Bronchus fibroblast of lung (primary cell): Measurements from ENCODE around the gene COQ8B. TPM values are rescaled to one million over a fixed set of nuclear protein-coding genes. Genes with fewer than 3 reads are reported as not detected.

Source experiments
- total RNA-seq: library from RNA; depleted of rRNA; stranded (reverse); fragments of >200 nt; gene quantifications from 2 replicates; pipeline ENCODE4 v1.2.3, GENCODE V29; 2015

Gene COQ8B
- total RNA-seq, result 36.9 and 38.7 TPM in 2 replicates

GRCh38 chr19:40716482-40717324 is at the start of gene COQ8B, which contains the start of gene ITPKC:
Gene COQ8B, minus strand, starts transcription at chr19:40716886. Its CDS starts 2,254 bp downstream, at chr19:40714632.
Gene ITPKC, plus strand, starts transcription at chr19:40717112. Its CDS starts 24 bp downstream, at chr19:40717136.

DNA sequence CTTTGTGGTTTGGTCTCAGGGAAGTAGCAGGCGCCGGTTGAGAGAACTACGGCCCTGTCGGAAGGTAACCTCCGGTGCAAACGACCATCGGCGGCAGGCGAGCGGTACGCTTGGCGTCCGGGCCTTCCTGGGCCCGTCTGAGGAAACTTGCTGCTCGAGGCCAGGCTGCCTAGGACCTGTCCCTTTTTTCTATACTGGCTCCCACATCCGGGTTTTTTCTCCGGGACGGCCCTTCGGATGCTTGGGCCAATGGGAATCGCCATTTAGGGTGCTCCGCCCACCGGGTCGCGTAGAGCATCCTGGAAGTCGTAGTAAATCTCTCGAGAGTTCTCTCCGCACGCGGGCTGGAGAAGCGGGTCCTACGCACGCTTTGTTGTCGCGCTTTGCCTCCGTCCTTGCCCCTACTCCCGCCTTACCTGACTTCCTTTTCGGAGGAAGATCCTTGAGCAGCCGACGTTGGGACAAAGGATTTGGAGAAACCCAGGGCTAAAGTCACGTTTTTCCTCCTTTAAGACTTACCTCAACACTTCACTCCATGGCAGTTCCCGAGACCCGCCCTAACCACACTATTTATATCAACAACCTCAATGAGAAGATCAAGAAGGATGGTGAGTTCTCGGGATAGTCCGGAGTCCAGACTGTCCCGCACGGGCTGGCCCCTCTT is 34.3 kb upstream of the COQ8B start, which contains the start of gene SNRPA:
Gene SNRPA (plus strand): TSS at position 330 of the 664 bp plus-strand sequence. CDS start 206 bp downstream, at position 536.

GRCh38 chr19:40750058-40750873 is 33.6 kb upstream of the COQ8B start, which contains the start of gene ACTMAP:
Gene ACTMAP, minus strand, starts transcription at chr19:40750477. Its CDS starts 674 bp downstream, at chr19:40749803.

DNA sequence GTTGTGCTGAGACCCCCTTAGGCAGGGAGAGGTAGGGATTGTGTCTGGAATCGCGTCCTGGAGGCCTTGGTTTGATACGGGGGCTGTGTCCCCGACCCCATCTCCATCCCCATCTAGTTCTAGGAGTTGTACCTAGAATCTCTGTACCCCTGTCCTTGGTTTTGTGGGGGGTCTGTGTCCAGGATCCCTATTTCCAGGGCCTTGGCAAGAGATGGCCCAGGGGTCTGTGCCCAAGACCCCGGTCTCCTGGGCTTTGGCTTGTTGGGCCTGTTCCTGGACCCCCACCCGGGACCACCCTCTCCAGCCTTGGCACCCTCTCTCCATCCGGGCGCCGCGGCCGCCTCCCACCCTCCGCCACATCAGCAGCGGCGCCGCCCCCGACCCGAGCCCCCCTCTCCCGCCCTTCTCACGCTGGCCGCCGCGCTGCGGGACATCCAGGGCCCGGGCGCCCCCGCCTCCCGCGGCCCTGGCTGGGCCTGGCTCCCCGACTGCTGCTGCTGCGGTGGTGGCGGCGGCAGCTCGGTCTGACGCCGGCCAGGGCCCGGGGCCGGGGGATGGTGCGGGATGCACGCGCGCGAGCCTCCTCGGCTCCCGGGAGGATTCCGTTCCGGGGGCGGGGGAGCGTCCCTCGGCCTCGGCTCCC is 26.5 kb downstream of the COQ8B start, which contains the start of gene NUMBL:
Gene NUMBL (minus strand): TSS at position 602 of the 643 bp plus-strand sequence. CDS start 168 bp downstream, at position 434.

Other genes starting within 250 kb of the COQ8B start
- gene SPTBN4, start 249.9 kb downstream of the COQ8B start, total RNA-seq, result 0.34 and 1.5 TPM in 2 replicates
- gene SHKBP1, start 140.0 kb downstream of the COQ8B start, total RNA-seq, result 133 and 153 TPM in 2 replicates
- 63.8 and 66.1 TPM in 2 replicates for gene LTBP4, start 115.5 kb downstream of the COQ8B start, total RNA-seq
- gene NUMBL, start 26.2 kb downstream of the COQ8B start, total RNA-seq, result 29.3 and 34.0 TPM in 2 replicates
- 15.3 and 16.4 TPM in 2 replicates for gene ITPKC, start 226 bp upstream of the COQ8B start, total RNA-seq
- 3.9 and 4.7 TPM in 2 replicates for gene ACTMAP, start 33.6 kb upstream of the COQ8B start, total RNA-seq
- gene SNRPA, start 34.3 kb upstream of the COQ8B start, total RNA-seq, result 175 and 204 TPM in 2 replicates
- not detected in 2 replicates for gene MIA, start 58.6 kb upstream of the COQ8B start, total RNA-seq
- gene RAB4B, start 61.4 kb upstream of the COQ8B start, total RNA-seq, result 32.6 and 39.8 TPM in 2 replicates
- gene EGLN2, start 82.3 kb upstream of the COQ8B start, total RNA-seq, result 67.2 and 71.6 TPM in 2 replicates
- gene CYP2A6, start 133.6 kb upstream of the COQ8B start, total RNA-seq, result not detected in 2 replicates
- gene CYP2A7, start 165.3 kb upstream of the COQ8B start, total RNA-seq, result not detected in 2 replicates